Measurements from ENCODE around the gene USP24. TPM values are rescaled to one million over a fixed set of nuclear protein-coding genes. Genes with fewer than 3 reads are reported as not detected.

The USP24 gene
- total and polyA plus RNA-seq, 12 donors = 11.3 to 45.1 (median 25.9) TPM

- Histone ChIP-seq H3K36me3 (replicated peaks in 1 of 2) (no peaks in the 10 kb centered on the region), H3K4me3 (no peak overlapping the region), H3K27ac (peak overlapping the region in 3 of 5 donors; percentile 25 to 72 (median 51)), H3K9me3 (replicated peaks in 1 of 3) (no peaks in the 10 kb centered on the region), H3K27me3 (no peaks in the 10 kb centered on the region), H3K4me1 (replicated peaks in 1 of 2) (peaks cover 0 to 12% of the 10 kb centered on the region in 2 donors)
- WGBS, 4 donors = 33 to 64% (median 38%) methylated on average over 5 to 7 of the region's 7 CpGs
- intact Hi-C loops (cut with DNase I) = no loop called here
- peak in 6 of 7 donors; percentile 22 to 83 (median 77) for DNase-seq
- TF ChIP-seq, protein P1, sequence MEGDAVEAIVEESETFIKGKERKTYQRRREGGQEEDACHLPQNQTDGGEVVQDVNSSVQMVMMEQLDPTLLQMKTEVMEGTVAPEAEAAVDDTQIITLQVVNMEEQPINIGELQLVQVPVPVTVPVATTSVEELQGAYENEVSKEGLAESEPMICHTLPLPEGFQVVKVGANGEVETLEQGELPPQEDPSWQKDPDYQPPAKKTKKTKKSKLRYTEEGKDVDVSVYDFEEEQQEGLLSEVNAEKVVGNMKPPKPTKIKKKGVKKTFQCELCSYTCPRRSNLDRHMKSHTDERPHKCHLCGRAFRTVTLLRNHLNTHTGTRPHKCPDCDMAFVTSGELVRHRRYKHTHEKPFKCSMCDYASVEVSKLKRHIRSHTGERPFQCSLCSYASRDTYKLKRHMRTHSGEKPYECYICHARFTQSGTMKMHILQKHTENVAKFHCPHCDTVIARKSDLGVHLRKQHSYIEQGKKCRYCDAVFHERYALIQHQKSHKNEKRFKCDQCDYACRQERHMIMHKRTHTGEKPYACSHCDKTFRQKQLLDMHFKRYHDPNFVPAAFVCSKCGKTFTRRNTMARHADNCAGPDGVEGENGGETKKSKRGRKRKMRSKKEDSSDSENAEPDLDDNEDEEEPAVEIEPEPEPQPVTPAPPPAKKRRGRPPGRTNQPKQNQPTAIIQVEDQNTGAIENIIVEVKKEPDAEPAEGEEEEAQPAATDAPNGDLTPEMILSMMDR (IDR thresholded peaks at IDR 0.05) = no peak
- no peak for TF ChIP-seq POLR2A (IDR thresholded peaks at IDR 0.05)
Measured at GRCh38 chr1:55053265-55053954, 161.8 kb downstream of the USP24 start.

DNA sequence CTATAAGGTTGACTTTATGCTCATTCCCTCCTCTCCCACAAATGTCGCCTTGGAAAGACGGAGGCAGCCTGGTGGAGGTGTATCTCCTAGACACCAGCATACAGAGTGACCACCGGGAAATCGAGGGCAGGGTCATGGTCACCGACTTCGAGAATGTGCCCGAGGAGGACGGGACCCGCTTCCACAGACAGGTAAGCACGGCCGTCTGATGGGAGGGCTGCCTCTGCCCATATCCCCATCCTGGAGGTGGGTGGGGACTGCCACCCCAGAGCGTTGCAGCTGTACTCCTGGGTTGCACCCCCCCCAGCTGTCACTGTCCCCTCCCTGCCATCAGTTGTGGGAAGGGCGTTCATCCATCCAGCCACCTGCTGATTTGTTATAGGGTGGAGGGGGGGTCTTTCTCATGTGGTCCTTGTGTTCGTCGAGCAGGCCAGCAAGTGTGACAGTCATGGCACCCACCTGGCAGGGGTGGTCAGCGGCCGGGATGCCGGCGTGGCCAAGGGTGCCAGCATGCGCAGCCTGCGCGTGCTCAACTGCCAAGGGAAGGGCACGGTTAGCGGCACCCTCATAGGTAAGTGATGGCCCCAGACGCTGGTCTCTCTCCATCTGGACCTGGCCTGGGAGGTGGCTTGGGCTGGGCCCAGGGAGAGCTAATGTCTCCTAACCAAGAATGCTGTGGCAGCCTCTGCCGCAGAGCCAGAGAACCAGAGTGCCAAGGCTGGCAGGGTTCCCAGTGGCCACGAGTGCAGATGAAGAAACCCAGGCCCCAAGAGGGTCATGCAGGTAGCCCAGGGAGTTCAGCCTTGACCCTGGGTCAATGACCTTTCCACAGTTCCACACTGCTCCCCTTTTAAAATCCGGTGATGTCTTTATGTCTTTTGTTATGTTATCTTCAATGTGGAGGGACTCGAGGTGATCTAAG lies 162.7 kb downstream of the USP24 start:
- Histone ChIP-seq H3K4me3 (no peak overlapping the region), H3K9me3 (replicated peaks in 1 of 3) (no peaks in the 10 kb centered on the region), H3K4me1 (replicated peaks in 1 of 2) (peaks cover 0 to 12% of the 10 kb centered on the region in 2 donors), H3K27ac (peak overlapping the region in 1 of 5 donors; percentile 72), H3K36me3 (replicated peaks in 1 of 2) (no peaks in the 10 kb centered on the region), H3K27me3 (no peaks in the 10 kb centered on the region)
- WGBS, 4 donors = 77 to 86% (median 85%) methylated on average over 6 to 29 of the region's 29 CpGs
- DNase-seq = peak in 6 of 7 donors; percentile 31 to 79 (median 77)
- intact Hi-C loops (cut with DNase I) = no loop called here
- TF ChIP-seq POLR2A (IDR thresholded peaks at IDR 0.05) = no peak
- TF ChIP-seq, protein P1 (IDR thresholded peaks at IDR 0.05) = no peak

- no peak overlapping the region for H3K27ac ChIP-seq
- no peak for TF ChIP-seq POLR2A (IDR thresholded peaks at IDR 0.05)
- TF ChIP-seq, protein P1 (IDR thresholded peaks at IDR 0.05) = no peak
- intact Hi-C loops (cut with DNase I) = no loop called here
- peaks cover 0 to 12% of the 10 kb centered on the region in 2 donors for H3K4me1 ChIP-seq (replicated peaks in 1 of 2)
- 72 to 83% (median 75%) methylated on average over 9 of the region's 9 CpGs for WGBS, 4 donors
- H3K9me3 ChIP-seq (replicated peaks in 1 of 3) = no peaks in the 10 kb centered on the region
- no peaks in the 10 kb centered on the region for H3K36me3 ChIP-seq (replicated peaks in 1 of 2)
- peak in 1 of 7 donors; percentile 0 for DNase-seq
- no peak overlapping the region for H3K4me3 ChIP-seq
- no peaks in the 10 kb centered on the region for H3K27me3 ChIP-seq
Measured at GRCh38 chr1:55051621-55052020, 163.5 kb downstream of the USP24 start.

GRCh38 chr1:55051169-55051568 lies 164.0 kb downstream of the USP24 start:
- Histone ChIP-seq H3K9me3 (replicated peaks in 1 of 3) (no peaks in the 10 kb centered on the region), H3K4me3 (no peak overlapping the region), H3K36me3 (replicated peaks in 1 of 2) (no peaks in the 10 kb centered on the region), H3K4me1 (replicated peaks in 1 of 2) (peaks cover 0 to 12% of the 10 kb centered on the region in 2 donors), H3K27me3 (no peaks in the 10 kb centered on the region), H3K27ac (no peak overlapping the region)
- DNase-seq = no peak
- 79 to 100% (median 94%) methylated on average over 2 to 5 of the region's 5 CpGs for WGBS, 4 donors
- no peak for TF ChIP-seq POLR2A (IDR thresholded peaks at IDR 0.05)
- TF ChIP-seq, protein P1 (IDR thresholded peaks at IDR 0.05) = no peak
- intact Hi-C loops (cut with DNase I) = no loop called here
